ENCODE measurements around the gene ALDH8A1.
A peak's percentile ranks its signal among the peaks of the same experiment; 100 is the strongest.

ALDH8A1 gene

DNA sequence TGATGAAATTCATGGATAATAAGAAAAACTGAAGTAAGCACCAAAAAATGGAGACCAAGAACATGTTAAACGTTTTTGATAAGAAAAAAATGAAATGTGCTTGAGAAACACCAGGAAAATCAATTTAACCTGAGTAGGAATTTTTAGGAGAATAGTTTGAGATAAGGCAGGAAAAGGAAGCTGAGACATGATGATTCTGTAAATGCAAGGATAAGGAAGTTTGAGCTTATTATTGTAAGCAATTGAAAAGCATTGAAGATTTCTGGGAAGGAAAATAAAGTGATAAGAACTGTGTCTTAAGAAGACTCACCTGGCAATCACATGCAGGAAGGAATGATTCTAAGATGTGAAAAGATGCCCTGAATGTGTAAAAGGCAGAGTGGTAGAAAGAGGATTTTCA lies 66.6 kb downstream of the ALDH8A1 start:
- H3K27me3 ChIP-seq (ENCODE audit: insufficient read depth, poor library complexity, severe bottlenecking): no peaks in the 10 kb centered on the region
- H3K4me3 ChIP-seq (ENCODE audit: severe bottlenecking): no peak overlapping the region
- no peaks in the 10 kb centered on the region for H3K4me1 ChIP-seq (ENCODE audit: insufficient read depth, poor library complexity, severe bottlenecking)
- DNase-seq (ENCODE audit: low spot score): no peak
- no peak for TF ChIP-seq CTCF (IDR thresholded peaks at IDR 0.05; ENCODE audit: poor library complexity, severe bottlenecking)
- H3K9me3 ChIP-seq (ENCODE audit: severe bottlenecking): no peaks in the 10 kb centered on the region
- H3K36me3 ChIP-seq (ENCODE audit: low read depth): no peaks in the 10 kb centered on the region
- ATAC-seq (ENCODE audit: low read depth): no peak
- H3K27ac ChIP-seq (ENCODE audit: poor library complexity, severe bottlenecking): no peak overlapping the region

GRCh38 chr6:134882426-134883038 lies 67.4 kb downstream of the ALDH8A1 start:
- Histone ChIP-seq H3K36me3 (ENCODE audit: low read depth) (no peaks in the 10 kb centered on the region), H3K9me3 (ENCODE audit: severe bottlenecking) (no peaks in the 10 kb centered on the region), H3K4me1 (ENCODE audit: insufficient read depth, poor library complexity, severe bottlenecking) (no peaks in the 10 kb centered on the region), H3K27ac (ENCODE audit: poor library complexity, severe bottlenecking) (no peak overlapping the region), H3K27me3 (ENCODE audit: insufficient read depth, poor library complexity, severe bottlenecking) (no peaks in the 10 kb centered on the region), H3K4me3 (ENCODE audit: severe bottlenecking) (no peak overlapping the region)
- TF ChIP-seq CTCF (IDR thresholded peaks at IDR 0.05; ENCODE audit: poor library complexity, severe bottlenecking): peak; percentile 94
- ATAC-seq (ENCODE audit: low read depth) (peak; percentile 49; the same call in 2 of the 3 replicates), DNase-seq (ENCODE audit: low spot score) (no peak)

- Histone ChIP-seq H3K27ac (ENCODE audit: poor library complexity, severe bottlenecking) (peak overlapping the region; percentile 18), H3K4me1 (ENCODE audit: insufficient read depth, poor library complexity, severe bottlenecking) (no peaks in the 10 kb centered on the region), H3K36me3 (ENCODE audit: low read depth) (no peaks in the 10 kb centered on the region), H3K27me3 (ENCODE audit: insufficient read depth, poor library complexity, severe bottlenecking) (no peaks in the 10 kb centered on the region), H3K9me3 (ENCODE audit: severe bottlenecking) (no peaks in the 10 kb centered on the region), H3K4me3 (ENCODE audit: severe bottlenecking) (no peak overlapping the region)
- DNase-seq (ENCODE audit: low spot score): no peak
- TF ChIP-seq CTCF (IDR thresholded peaks at IDR 0.05; ENCODE audit: poor library complexity, severe bottlenecking): no peak
- ATAC-seq (ENCODE audit: low read depth): no peak
These were observed 69.3 kb downstream of the ALDH8A1 start for GRCh38 chr6:134880487-134881190.

GRCh38 chr6:134878136-134878535 lies 71.8 kb downstream of the ALDH8A1 start:
- DNase-seq (ENCODE audit: low spot score) (no peak), ATAC-seq (ENCODE audit: low read depth) (no peak)
- Histone ChIP-seq H3K9me3 (ENCODE audit: severe bottlenecking) (peaks cover 2% of the 10 kb centered on the region), H3K36me3 (ENCODE audit: low read depth) (no peaks in the 10 kb centered on the region), H3K4me1 (ENCODE audit: insufficient read depth, poor library complexity, severe bottlenecking) (no peaks in the 10 kb centered on the region), H3K4me3 (ENCODE audit: severe bottlenecking) (no peak overlapping the region), H3K27ac (ENCODE audit: poor library complexity, severe bottlenecking) (no peak overlapping the region), H3K27me3 (ENCODE audit: insufficient read depth, poor library complexity, severe bottlenecking) (no peaks in the 10 kb centered on the region)
- TF ChIP-seq CTCF (IDR thresholded peaks at IDR 0.05; ENCODE audit: poor library complexity, severe bottlenecking): no peak

DNA sequence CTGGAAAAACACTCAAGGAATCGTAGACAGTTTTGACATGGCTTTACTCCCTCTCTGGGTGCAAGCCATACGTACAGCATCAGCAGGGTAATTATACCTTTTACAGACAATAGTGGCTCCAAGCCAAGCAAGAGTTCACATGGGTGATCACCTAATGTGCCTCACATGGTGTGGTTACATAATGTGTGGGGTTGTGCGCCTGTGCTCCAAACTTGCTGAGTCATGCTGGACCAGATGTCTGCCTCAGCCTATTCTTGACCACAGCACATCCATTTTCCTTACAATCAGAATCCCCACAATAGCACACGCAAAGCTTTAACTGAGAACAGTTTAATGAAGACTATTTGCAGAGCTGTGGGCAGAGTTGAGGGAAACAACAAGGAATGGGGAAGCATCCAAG lies 74.5 kb downstream of the ALDH8A1 start:
- Histone ChIP-seq H3K36me3 (ENCODE audit: low read depth) (no peaks in the 10 kb centered on the region), H3K27ac (ENCODE audit: poor library complexity, severe bottlenecking) (no peak overlapping the region), H3K9me3 (ENCODE audit: severe bottlenecking) (peaks cover 2% of the 10 kb centered on the region), H3K4me3 (ENCODE audit: severe bottlenecking) (no peak overlapping the region), H3K4me1 (ENCODE audit: insufficient read depth, poor library complexity, severe bottlenecking) (peaks cover 9% of the 10 kb centered on the region), H3K27me3 (ENCODE audit: insufficient read depth, poor library complexity, severe bottlenecking) (no peaks in the 10 kb centered on the region)
- no peak for ATAC-seq (ENCODE audit: low read depth)
- no peak for DNase-seq (ENCODE audit: low spot score)
- TF ChIP-seq CTCF (IDR thresholded peaks at IDR 0.05; ENCODE audit: poor library complexity, severe bottlenecking): no peak

Data from RWPE2 (cell line).